IMR-90 (cell line): ENCODE results near the gene SRSF5.

ENCODE experiments used
- NFE2L2 ChIP-seq: fragments of 150-350 bp; IDR thresholded peaks from 2 replicates; pipeline ENCODE4 v1.6.1; 2016; ENCODE audit warnings: low read depth, mild to moderate bottlenecking, low read length
- POLR2A ChIP-seq: IDR thresholded peaks from 2 replicates; pipeline ENCODE4 v1.6.1; 2012; ENCODE audit warnings: mild to moderate bottlenecking, low read depth, low read length
- RAD21 ChIP-seq: IDR thresholded peaks from 2 replicates; pipeline ENCODE4 v1.6.1; 2012; ENCODE audit warnings: low read length, improper control_type of control experiment
- TF ChIP-seq, protein P1 (sequence below): fragments of 150-350 bp; IDR thresholded peaks from 2 replicates; pipeline ENCODE4 v1.6.1; 2016; ENCODE audit warnings: low read depth, mild to moderate bottlenecking, low read length, moderate library complexity, borderline replicate concordance

DNA sequence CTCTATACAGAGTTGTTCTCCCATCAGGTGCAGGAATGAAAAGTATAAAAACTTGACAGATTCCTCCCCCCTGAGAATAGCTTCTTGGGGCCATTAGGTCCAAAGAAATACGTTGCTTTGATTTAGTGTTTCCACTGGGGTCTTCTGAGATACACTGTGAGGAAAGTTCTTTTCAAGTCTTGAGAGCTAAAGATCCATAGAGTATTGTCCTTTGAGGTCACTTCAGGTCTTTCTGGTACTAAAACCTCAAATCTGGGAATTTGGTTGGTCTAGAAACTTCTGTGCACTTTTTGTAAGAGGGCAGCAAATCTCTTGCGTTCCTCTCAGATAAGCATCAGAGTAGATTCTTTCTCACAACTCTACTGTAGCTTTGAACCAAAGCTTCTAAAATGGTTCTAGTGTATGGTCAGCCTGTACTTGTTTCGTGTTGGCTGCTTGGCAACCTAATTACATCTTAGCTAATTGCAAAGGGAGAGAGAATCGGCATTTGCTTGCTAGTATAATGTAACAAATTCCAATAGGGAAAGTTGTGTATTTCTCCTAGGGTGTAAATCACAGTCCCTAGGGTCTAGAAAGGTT is 10.0 kb downstream of the SRSF5 start:
- TF ChIP-seq POLR2A: no peak
- TF ChIP-seq NFE2L2: no peak
- TF ChIP-seq, protein P1, sequence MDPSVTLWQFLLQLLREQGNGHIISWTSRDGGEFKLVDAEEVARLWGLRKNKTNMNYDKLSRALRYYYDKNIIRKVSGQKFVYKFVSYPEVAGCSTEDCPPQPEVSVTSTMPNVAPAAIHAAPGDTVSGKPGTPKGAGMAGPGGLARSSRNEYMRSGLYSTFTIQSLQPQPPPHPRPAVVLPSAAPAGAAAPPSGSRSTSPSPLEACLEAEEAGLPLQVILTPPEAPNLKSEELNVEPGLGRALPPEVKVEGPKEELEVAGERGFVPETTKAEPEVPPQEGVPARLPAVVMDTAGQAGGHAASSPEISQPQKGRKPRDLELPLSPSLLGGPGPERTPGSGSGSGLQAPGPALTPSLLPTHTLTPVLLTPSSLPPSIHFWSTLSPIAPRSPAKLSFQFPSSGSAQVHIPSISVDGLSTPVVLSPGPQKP: no peak
- no peak for TF ChIP-seq RAD21
